Natural killer cell (primary cell): ENCODE measurements around the gene THAP9. TPM values are rescaled to one million over a fixed set of nuclear protein-coding genes. Genes with fewer than 3 reads are reported as not detected.

ENCODE experiments used
- total RNA-seq, 4 donors: library from RNA; stranded (reverse); fragments of 120-200 nt in 1 of 4; gene quantifications; one replicate each; pipeline versions ENCODE4 v1.2.3 to v1.2.4, GENCODE V29; 2013 to 2022

THAP9 gene
- total RNA-seq, 3 donors from 2014 or later (not counting 1 experiment from before 2014, with no cell fraction given): 1.6 to 2.6 (median 2.1) TPM

Other genes with a start within 250 kb of the THAP9 start
- gene SCD5, start 101.9 kb upstream of the THAP9 start, total RNA-seq: 10 to 100 TPM in 1 of 3 donors, 1 to 10 TPM in 2; 8.9 to 11.6 (median 9.0) TPM
- 100 to 1,000 TPM; 176 to 183 (median 177) TPM for gene SEC31A, start 9.6 kb upstream of the THAP9 start, total RNA-seq
- gene LIN54, start 110.1 kb downstream of the THAP9 start, total RNA-seq: 10 to 100 TPM; 16.6 to 20.1 (median 19.3) TPM
- 10 to 100 TPM; 35.8 to 39.8 (median 36.1) TPM for gene COPS4, start 134.4 kb downstream of the THAP9 start, total RNA-seq
- gene PLAC8, start 214.0 kb downstream of the THAP9 start, total RNA-seq: 100 to 1,000 TPM; 684 to 889 (median 821) TPM